ENCODE results near the gene PRRT4.
A peak's percentile ranks its signal among the peaks of the same experiment; 100 is the strongest.

DNA sequence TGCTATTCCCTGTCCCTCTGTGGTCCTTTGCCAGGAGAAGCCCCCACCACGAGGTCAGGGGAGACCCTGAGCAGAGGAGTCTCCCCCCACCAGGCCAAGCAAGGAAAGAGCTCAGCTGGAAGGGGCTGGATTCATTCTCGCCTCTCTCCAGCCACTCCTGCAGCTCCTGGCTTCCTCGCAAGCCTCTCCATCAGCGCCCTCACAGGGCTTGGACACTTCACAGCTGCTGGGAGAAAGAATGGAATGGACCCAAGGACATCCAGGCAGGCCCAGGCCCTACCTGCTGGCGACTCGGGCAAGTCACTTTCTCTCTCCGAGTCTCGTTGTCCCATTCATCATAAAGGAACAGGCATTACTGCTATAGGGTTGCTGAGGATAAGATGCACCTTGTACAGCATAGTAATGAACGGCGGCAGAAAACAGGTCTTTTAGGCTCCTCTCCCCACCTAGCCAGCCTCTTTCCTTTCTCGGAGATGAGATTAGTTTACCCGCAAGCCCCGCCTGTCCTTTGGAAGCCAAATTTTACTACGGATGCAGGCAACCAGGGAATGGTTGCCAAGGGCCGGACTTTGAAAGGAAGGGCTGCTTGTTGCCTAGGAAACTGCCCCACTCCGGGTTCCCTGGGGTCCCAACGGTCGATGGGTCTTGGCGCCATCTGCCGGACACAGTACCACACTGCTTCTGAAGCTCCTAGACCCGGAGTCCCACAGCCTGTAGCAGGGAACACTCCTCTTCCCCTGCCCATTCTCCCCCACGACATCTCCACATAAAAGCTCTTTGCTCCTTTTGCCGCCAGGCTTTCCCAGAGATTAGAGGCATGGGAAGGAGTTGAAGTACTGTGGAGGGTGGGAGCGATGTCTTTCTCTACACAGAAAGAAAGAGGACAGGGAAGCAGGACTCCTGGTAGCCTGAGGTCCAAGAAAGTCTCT, 26.0 kb upstream of the PRRT4 start:
- TF ChIP-seq YY1 (IDR thresholded peaks at IDR 0.05) (no peak), CTCF (IDR thresholded peaks at IDR 0.05; ENCODE audit: low read depth, low read length, missing input control) (peak; percentile 81), GABPA (IDR thresholded peaks at IDR 0.05 in 1 of 2, conservative IDR thresholded peaks at IDR 0.05 in 1 of 2) (no peak), JUND (IDR thresholded peaks at IDR 0.05) (no peak), TAF1 (conservative IDR thresholded peaks at IDR 0.05) (no peak), NR2F2 (IDR thresholded peaks at IDR 0.05) (no peak), ZBTB33 (IDR thresholded peaks at IDR 0.05) (no peak), RAD21 (IDR thresholded peaks at IDR 0.05) (peak; percentile 76 to 86), FOXA1 (IDR thresholded peaks at IDR 0.05) (no peak), EGR1 (IDR thresholded peaks at IDR 0.05; ENCODE audit: low read depth in 2 of 2) (no peak), SP1 (IDR thresholded peaks at IDR 0.05) (no peak)
- TF ChIP-seq, protein P1, sequence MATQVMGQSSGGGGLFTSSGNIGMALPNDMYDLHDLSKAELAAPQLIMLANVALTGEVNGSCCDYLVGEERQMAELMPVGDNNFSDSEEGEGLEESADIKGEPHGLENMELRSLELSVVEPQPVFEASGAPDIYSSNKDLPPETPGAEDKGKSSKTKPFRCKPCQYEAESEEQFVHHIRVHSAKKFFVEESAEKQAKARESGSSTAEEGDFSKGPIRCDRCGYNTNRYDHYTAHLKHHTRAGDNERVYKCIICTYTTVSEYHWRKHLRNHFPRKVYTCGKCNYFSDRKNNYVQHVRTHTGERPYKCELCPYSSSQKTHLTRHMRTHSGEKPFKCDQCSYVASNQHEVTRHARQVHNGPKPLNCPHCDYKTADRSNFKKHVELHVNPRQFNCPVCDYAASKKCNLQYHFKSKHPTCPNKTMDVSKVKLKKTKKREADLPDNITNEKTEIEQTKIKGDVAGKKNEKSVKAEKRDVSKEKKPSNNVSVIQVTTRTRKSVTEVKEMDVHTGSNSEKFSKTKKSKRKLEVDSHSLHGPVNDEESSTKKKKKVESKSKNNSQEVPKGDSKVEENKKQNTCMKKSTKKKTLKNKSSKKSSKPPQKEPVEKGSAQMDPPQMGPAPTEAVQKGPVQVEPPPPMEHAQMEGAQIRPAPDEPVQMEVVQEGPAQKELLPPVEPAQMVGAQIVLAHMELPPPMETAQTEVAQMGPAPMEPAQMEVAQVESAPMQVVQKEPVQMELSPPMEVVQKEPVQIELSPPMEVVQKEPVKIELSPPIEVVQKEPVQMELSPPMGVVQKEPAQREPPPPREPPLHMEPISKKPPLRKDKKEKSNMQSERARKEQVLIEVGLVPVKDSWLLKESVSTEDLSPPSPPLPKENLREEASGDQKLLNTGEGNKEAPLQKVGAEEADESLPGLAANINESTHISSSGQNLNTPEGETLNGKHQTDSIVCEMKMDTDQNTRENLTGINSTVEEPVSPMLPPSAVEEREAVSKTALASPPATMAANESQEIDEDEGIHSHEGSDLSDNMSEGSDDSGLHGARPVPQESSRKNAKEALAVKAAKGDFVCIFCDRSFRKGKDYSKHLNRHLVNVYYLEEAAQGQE (IDR thresholded peaks at IDR 0.05), result no peak
- TF ChIP-seq, protein P2, sequence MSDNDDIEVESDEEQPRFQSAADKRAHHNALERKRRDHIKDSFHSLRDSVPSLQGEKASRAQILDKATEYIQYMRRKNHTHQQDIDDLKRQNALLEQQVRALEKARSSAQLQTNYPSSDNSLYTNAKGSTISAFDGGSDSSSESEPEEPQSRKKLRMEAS (IDR thresholded peaks at IDR 0.05), result no peak
- TF ChIP-seq, protein P3, sequence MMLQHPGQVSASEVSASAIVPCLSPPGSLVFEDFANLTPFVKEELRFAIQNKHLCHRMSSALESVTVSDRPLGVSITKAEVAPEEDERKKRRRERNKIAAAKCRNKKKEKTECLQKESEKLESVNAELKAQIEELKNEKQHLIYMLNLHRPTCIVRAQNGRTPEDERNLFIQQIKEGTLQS (IDR thresholded peaks at IDR 0.05), result no peak

All from liver (tissue), 3 donors.